GM21367 (cell line): Measurements from ENCODE around the gene COQ3.
A peak's percentile ranks its signal among the peaks of the same experiment; 100 is the strongest.

Experiments
- ATAC-seq: cut with Tn5 transposase; IDR thresholded peaks from one replicate; pipeline ENCODE4 v1.9.1; 2021; ENCODE audit not compliant: unreplicated experiment

The COQ3 gene

GRCh38 chr6:99333068-99333467 lies 60.9 kb downstream of the COQ3 start:
- peak; percentile 93 for ATAC-seq

- ATAC-seq: no peak
Observed at GRCh38 chr6:99331531-99331930, 62.5 kb downstream of the COQ3 start.

- peak; percentile 59 for ATAC-seq
Observed at GRCh38 chr6:99330159-99330558, 63.8 kb downstream of the COQ3 start.

GRCh38 chr6:99324996-99325395 lies 69.0 kb downstream of the COQ3 start:
- no peak for ATAC-seq
